GM12874 (cell line): ENCODE results near the gene KPNA5.

ENCODE experiments used
- CTCF ChIP-seq: IDR thresholded peaks from 2 replicates; pipeline ENCODE4 v1.5.1; 2011; ENCODE audit warnings: low read depth, mild to moderate bottlenecking, control low read depth, low read length, moderate library complexity; ENCODE audit not compliant: insufficient read depth

The KPNA5 gene

GRCh38 chr6:116779573-116780164 is 98.7 kb downstream of the KPNA5 start:
- TF ChIP-seq CTCF, result 0 out of 2 replicates have a peak, but pooled peaks have one; percentile 5

- TF ChIP-seq CTCF, result no peak
Observed at GRCh38 chr6:116783852-116784251, 102.8 kb downstream of the KPNA5 start.
